ENCODE measurements around the gene RHOBTB3.
"Not testable (repeated sequence)": the region's sequence is repeated elsewhere in the genome, so short reads cannot be mapped to it uniquely, and the experiment has no call there.

RHOBTB3 gene

GRCh38 chr5:95806687-95807086 is 75.6 kb downstream of the RHOBTB3 start:
- Mint-ChIP-seq H3K9me3 (no peaks in the 10 kb centered on the region), H3K4me3 (no peak overlapping the region), H3K27ac (ENCODE audit: low read depth) (no peak overlapping the region), H3K27me3 (no peaks in the 10 kb centered on the region), H3K36me3 (ENCODE audit: insufficient read depth) (peaks cover 6% of the 10 kb centered on the region), H3K4me1 (peaks cover 39% of the 10 kb centered on the region)
- DNase-seq (ENCODE audit: low spot score in 2 of 2): no peak
- no peak for ATAC-seq (replicated peaks; ENCODE audit: extremely low read depth, poor library complexity, severe bottlenecking)

- Mint-ChIP-seq H3K27me3 (no peaks in the 10 kb centered on the region), H3K27ac (ENCODE audit: low read depth) (peak overlapping the region; percentile 90), H3K9me3 (no peaks in the 10 kb centered on the region), H3K36me3 (ENCODE audit: insufficient read depth) (peaks cover 8% of the 10 kb centered on the region), H3K4me3 (peak overlapping the region; percentile 48), H3K4me1 (peaks cover 53% of the 10 kb centered on the region)
- DNase-seq (ENCODE audit: low spot score in 2 of 2) (no peak), ATAC-seq (replicated peaks; ENCODE audit: extremely low read depth, poor library complexity, severe bottlenecking) (peak; percentile 2)
These were observed 77.0 kb downstream of the RHOBTB3 start for GRCh38 chr5:95808013-95808685.

GRCh38 chr5:95808686-95809413 is 77.7 kb downstream of the RHOBTB3 start:
- peak overlapping the region; percentile 48 for H3K4me3 Mint-ChIP-seq
- peak; percentile 100 for ATAC-seq (replicated peaks; ENCODE audit: extremely low read depth, poor library complexity, severe bottlenecking)
- peak overlapping the region; percentile 90 for H3K27ac Mint-ChIP-seq (ENCODE audit: low read depth)
- peaks cover 8% of the 10 kb centered on the region for H3K36me3 Mint-ChIP-seq (ENCODE audit: insufficient read depth)
- peak; percentile 55 to 75 for DNase-seq (ENCODE audit: low spot score in 2 of 2)
- no peaks in the 10 kb centered on the region for H3K9me3 Mint-ChIP-seq
- no peaks in the 10 kb centered on the region for H3K27me3 Mint-ChIP-seq
- peaks cover 58% of the 10 kb centered on the region for H3K4me1 Mint-ChIP-seq

- H3K36me3 Mint-ChIP-seq (ENCODE audit: insufficient read depth): peaks cover 13% of the 10 kb centered on the region
- ATAC-seq (replicated peaks; ENCODE audit: extremely low read depth, poor library complexity, severe bottlenecking) (no peak), DNase-seq (ENCODE audit: low spot score in 2 of 2) (no peak)
- H3K4me1 Mint-ChIP-seq: peaks cover 62% of the 10 kb centered on the region
- no peaks in the 10 kb centered on the region for H3K27me3 Mint-ChIP-seq
- H3K27ac Mint-ChIP-seq (ENCODE audit: low read depth): peak overlapping the region; percentile 90
- no peaks in the 10 kb centered on the region for H3K9me3 Mint-ChIP-seq
- peak overlapping the region; percentile 48 for H3K4me3 Mint-ChIP-seq
These were observed 78.4 kb downstream of the RHOBTB3 start for GRCh38 chr5:95809414-95809960.

- ATAC-seq (replicated peaks; ENCODE audit: extremely low read depth, poor library complexity, severe bottlenecking) (no peak), DNase-seq (ENCODE audit: low spot score in 2 of 2) (no peak)
- Mint-ChIP-seq H3K36me3 (ENCODE audit: insufficient read depth) (peaks cover 15% of the 10 kb centered on the region), H3K27me3 (no peaks in the 10 kb centered on the region), H3K27ac (ENCODE audit: low read depth) (peak overlapping the region; percentile 90), H3K9me3 (no peaks in the 10 kb centered on the region), H3K4me3 (peak overlapping the region; percentile 48), H3K4me1 (peaks cover 65% of the 10 kb centered on the region)
These were observed 79.4 kb downstream of the RHOBTB3 start for GRCh38 chr5:95810305-95811125.

- Mint-ChIP-seq H3K36me3 (ENCODE audit: insufficient read depth) (peaks cover 16% of the 10 kb centered on the region), H3K27ac (ENCODE audit: low read depth) (peak overlapping the region; percentile 90), H3K4me1 (peaks cover 70% of the 10 kb centered on the region)
- H3K27me3 Mint-ChIP-seq; H3K4me3 Mint-ChIP-seq; H3K9me3 Mint-ChIP-seq; DNase-seq (ENCODE audit: low spot score in 2 of 2); ATAC-seq (replicated peaks; ENCODE audit: extremely low read depth, poor library complexity, severe bottlenecking): not testable (repeated sequence)
These were observed 79.9 kb downstream of the RHOBTB3 start for GRCh38 chr5:95811126-95811423.

- not testable (repeated sequence) for ATAC-seq (replicated peaks; ENCODE audit: extremely low read depth, poor library complexity, severe bottlenecking); H3K9me3 Mint-ChIP-seq; H3K4me3 Mint-ChIP-seq; H3K27me3 Mint-ChIP-seq; H3K27ac Mint-ChIP-seq (ENCODE audit: low read depth); DNase-seq (ENCODE audit: low spot score in 2 of 2)
- H3K4me1 Mint-ChIP-seq: peaks cover 75% of the 10 kb centered on the region
- H3K36me3 Mint-ChIP-seq (ENCODE audit: insufficient read depth): peaks cover 21% of the 10 kb centered on the region
These were observed 80.4 kb downstream of the RHOBTB3 start for GRCh38 chr5:95811461-95812073.

GRCh38 chr5:95812074-95812471 is 80.9 kb downstream of the RHOBTB3 start:
- Mint-ChIP-seq H3K4me3 (no peak overlapping the region), H3K27ac (ENCODE audit: low read depth) (peak overlapping the region; percentile 50), H3K27me3 (no peaks in the 10 kb centered on the region), H3K36me3 (ENCODE audit: insufficient read depth) (peaks cover 22% of the 10 kb centered on the region), H3K4me1 (peaks cover 77% of the 10 kb centered on the region), H3K9me3 (no peaks in the 10 kb centered on the region)
- no peak for DNase-seq (ENCODE audit: low spot score in 2 of 2)
- no peak for ATAC-seq (replicated peaks; ENCODE audit: extremely low read depth, poor library complexity, severe bottlenecking)

GRCh38 chr5:95813035-95813434 is 81.9 kb downstream of the RHOBTB3 start:
- H3K9me3 Mint-ChIP-seq; H3K4me3 Mint-ChIP-seq; DNase-seq (ENCODE audit: low spot score in 2 of 2); ATAC-seq (replicated peaks; ENCODE audit: extremely low read depth, poor library complexity, severe bottlenecking); H3K27me3 Mint-ChIP-seq: not testable (repeated sequence)
- H3K36me3 Mint-ChIP-seq (ENCODE audit: insufficient read depth): peaks cover 27% of the 10 kb centered on the region
- H3K4me1 Mint-ChIP-seq: peaks cover 81% of the 10 kb centered on the region
- H3K27ac Mint-ChIP-seq (ENCODE audit: low read depth): peak overlapping the region; percentile 50

GRCh38 chr5:95815155-95815729 is 84.1 kb downstream of the RHOBTB3 start:
- ATAC-seq (replicated peaks; ENCODE audit: extremely low read depth, poor library complexity, severe bottlenecking) (no peak), DNase-seq (ENCODE audit: low spot score in 2 of 2) (no peak)
- peaks cover 31% of the 10 kb centered on the region for H3K36me3 Mint-ChIP-seq (ENCODE audit: insufficient read depth)
- peaks cover 76% of the 10 kb centered on the region for H3K4me1 Mint-ChIP-seq
- no peaks in the 10 kb centered on the region for H3K27me3 Mint-ChIP-seq
- no peak overlapping the region for H3K27ac Mint-ChIP-seq (ENCODE audit: low read depth)
- H3K4me3 Mint-ChIP-seq: no peak overlapping the region
- H3K9me3 Mint-ChIP-seq: no peaks in the 10 kb centered on the region

GRCh38 chr5:95816341-95816740 is 85.2 kb downstream of the RHOBTB3 start:
- Mint-ChIP-seq H3K9me3 (no peaks in the 10 kb centered on the region), H3K36me3 (ENCODE audit: insufficient read depth) (peaks cover 31% of the 10 kb centered on the region), H3K4me3 (peak overlapping the region; percentile 95), H3K27me3 (no peaks in the 10 kb centered on the region), H3K27ac (ENCODE audit: low read depth) (peak overlapping the region; percentile 73), H3K4me1 (peaks cover 69% of the 10 kb centered on the region)
- DNase-seq (ENCODE audit: low spot score in 2 of 2) (no peak), ATAC-seq (replicated peaks; ENCODE audit: extremely low read depth, poor library complexity, severe bottlenecking) (no peak)

- H3K27ac Mint-ChIP-seq (ENCODE audit: low read depth): peak overlapping the region; percentile 73
- H3K36me3 Mint-ChIP-seq (ENCODE audit: insufficient read depth): peaks cover 32% of the 10 kb centered on the region
- DNase-seq (ENCODE audit: low spot score in 2 of 2) (no peak), ATAC-seq (replicated peaks; ENCODE audit: extremely low read depth, poor library complexity, severe bottlenecking) (no peak)
- no peaks in the 10 kb centered on the region for H3K9me3 Mint-ChIP-seq
- H3K4me3 Mint-ChIP-seq: peak overlapping the region; percentile 95
- H3K4me1 Mint-ChIP-seq: peaks cover 69% of the 10 kb centered on the region
- no peaks in the 10 kb centered on the region for H3K27me3 Mint-ChIP-seq
These were observed 85.6 kb downstream of the RHOBTB3 start for GRCh38 chr5:95816776-95817175.

Data from central memory CD8-positive, alpha-beta T cell (primary cell).